GM15510 (cell line): ENCODE data around the gene DGKH.

Experiments
- POLR2A ChIP-seq: IDR thresholded peaks from 3 replicates; pipeline ENCODE4 v1.6.1; 2011; ENCODE audit warnings: borderline replicate concordance; ENCODE audit not compliant: insufficient read length; ENCODE audit errors: extremely low read depth

DGKH gene

GRCh38 chr13:42239644-42240043 lies 191.2 kb downstream of the DGKH start:
- TF ChIP-seq POLR2A, result no peak

DNA sequence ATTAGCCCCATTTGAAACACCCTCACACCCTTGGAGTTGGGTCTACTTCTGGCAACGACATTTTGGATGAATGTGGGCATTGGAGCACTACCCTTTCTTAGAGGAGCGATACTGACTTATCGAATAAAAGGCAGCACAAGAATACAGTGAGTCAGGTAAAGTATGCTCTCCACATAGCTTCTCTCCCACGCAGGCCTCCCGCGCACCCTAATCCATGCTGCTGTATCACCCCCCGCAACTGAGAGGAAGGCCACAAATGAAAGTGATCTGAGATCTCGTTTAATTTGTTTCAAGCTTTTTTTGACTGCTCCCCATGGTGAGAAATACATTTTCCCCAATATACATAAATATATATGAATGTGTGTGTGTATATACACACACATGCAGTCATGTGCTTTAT lies 198.1 kb downstream of the DGKH start:
- no peak for TF ChIP-seq POLR2A

- TF ChIP-seq POLR2A, result no peak
These were observed 199.4 kb downstream of the DGKH start for GRCh38 chr13:42247883-42248282.

DNA sequence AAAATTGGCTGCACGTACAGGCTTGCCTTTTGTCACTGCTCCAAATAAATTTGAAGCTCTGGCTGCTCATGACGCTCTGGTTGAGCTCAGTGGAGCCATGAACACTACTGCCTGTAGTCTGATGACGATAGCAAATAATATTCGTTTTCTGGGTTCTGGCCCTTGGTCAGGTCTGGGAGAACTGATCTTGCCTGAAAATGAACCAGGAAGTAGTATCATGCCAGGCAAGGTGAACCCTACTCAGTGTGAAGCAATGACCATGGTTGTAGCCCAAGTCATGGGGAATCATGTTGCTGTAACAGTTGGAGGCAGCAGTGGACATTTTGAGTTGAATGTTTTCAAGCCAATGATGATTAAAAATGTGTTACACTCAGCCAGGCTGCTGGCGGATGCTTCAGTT lies 207.4 kb downstream of the DGKH start:
- no peak for TF ChIP-seq POLR2A

DNA sequence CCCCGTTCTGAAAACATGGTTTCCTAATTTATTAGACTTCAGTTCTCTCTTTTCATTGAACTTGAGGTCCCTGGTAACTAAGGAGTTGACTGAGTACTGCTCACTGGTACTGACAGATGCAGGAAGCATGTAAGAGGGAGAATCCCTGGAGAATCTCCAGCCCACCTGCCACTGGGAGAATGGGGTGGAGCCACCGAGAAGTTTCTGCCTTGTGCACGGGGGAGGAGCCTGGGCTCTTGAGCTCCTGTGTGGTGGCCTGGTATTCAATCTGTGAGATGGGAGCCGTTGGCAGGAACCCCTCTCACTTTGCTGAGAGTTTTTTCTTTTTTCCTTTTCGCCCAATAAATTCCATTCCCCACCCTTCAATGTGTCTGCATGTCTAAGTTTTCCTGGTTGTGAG lies 210.3 kb downstream of the DGKH start:
- no peak for TF ChIP-seq POLR2A

DNA sequence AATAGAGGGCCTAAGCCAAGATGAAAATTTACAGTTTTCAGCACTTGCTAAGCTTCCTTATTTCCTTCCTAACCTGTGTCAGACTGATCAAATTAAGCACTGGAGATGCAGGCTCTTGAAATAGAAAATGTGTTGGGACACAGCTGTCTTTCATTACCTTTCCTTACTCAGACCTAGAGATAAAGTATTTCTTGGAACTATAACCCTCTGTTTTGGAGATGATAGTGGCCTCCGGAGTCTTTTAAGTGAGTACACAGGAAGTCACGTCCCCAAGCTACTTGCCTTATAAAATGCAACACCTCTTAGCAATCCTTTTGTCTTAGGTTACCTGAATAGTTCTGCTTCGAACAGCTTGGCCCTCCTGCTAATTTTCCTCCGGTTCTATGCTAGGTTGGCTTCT lies 211.1 kb downstream of the DGKH start:
- no peak for TF ChIP-seq POLR2A

GRCh38 chr13:42260903-42261654 lies 212.6 kb downstream of the DGKH start:
- TF ChIP-seq POLR2A, result no peak

DNA sequence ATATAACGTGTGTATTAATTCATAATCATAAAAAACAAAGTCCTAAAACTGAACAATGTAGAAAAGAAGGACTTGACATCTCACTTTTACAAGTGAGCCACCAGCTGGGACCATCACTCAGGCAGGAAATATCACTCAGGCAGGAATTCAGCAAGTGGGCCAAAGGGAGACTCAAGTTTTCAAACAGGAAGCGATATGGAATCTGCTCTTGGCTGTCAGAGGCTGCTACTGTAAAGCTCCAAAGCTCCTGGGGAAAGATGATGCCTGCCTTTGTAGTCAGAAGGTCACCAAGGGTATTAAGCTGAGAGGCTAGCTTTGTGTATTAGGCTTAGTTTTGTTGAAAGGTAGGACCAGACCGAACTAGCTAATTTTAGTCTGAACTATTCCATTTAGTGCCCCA lies 218.0 kb downstream of the DGKH start:
- no peak for TF ChIP-seq POLR2A

DNA sequence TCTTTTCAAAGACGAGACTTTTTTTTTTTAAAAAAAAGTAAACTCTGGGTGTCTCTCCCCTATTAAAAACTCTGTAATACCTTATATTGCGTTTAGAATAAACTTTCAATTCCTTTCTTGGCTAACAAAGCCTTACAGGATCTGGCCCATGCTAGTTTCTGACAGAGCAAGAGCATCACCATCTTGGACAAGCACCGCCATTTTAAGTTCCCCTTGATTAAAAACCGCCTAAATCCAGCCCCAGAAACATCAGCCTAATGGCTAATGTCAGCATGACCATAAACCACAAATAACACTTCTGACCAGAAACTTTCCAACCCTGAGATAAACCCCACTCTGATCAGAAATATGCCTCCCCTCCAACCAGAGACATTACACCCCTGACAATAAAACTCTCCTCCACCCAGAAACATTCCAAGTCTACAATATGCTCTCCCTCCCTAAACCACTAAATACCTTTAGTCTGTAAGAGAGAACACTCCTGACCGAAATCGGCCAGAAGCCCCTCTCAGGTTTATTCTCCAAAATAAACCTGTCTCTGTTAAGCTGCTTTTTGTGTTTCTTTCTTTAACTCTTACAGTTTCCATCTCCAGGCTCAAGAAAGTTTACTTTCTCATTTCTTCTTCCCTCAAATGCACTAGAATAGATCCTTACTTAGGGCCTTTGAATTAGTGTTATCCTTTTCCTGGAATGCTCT lies 221.9 kb downstream of the DGKH start:
- no peak for TF ChIP-seq POLR2A

GRCh38 chr13:42270857-42271215 lies 222.4 kb downstream of the DGKH start:
- TF ChIP-seq POLR2A, result no peak

- peak; percentile 34 for TF ChIP-seq POLR2A
These were observed 223.1 kb downstream of the DGKH start for GRCh38 chr13:42271337-42272114.

- TF ChIP-seq POLR2A, result peak; percentile 55
These were observed 223.8 kb downstream of the DGKH start, which contains the start of gene AKAP11 for GRCh38 chr13:42272115-42272803. AKAP11 (plus strand) TSS chr13:42272152; CDS start chr13:42286349, 14,197 bp downstream.

DNA sequence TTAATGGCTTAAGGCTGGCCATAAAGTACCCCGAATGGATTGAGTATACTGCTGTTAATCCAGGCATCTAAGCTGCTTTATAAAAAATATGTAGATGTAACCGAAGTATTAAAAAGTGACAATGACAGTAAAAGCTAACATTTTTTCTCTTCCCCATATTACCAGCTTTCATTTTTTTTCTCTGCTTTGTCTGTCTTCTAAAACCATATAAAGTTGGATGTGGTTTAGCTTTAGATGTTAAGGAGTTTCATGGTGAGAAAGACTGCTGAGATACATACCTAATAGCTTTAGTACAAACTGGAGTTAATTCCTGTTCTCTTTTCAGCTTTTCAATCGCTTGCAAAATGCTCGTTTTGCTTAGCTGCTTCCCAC lies 224.3 kb downstream of the DGKH start:
- no peak for TF ChIP-seq POLR2A

- TF ChIP-seq POLR2A, result peak; percentile 25
These were observed 226.1 kb downstream of the DGKH start for GRCh38 chr13:42274386-42275097.
